Breast epithelium (tissue), 3 donors: ENCODE results near the gene ITGB2.

ENCODE experiments used
- POLR2A ChIP-seq: fragments of 450-650 bp; IDR thresholded peaks from one replicate; pipeline ENCODE4 v1.6.1; 2016; ENCODE audit warnings: antibody characterized with exemption, mild to moderate bottlenecking, moderate library complexity
- TF ChIP-seq, protein P1 (sequence below), 3 donors: fragments of 450-650 bp; IDR thresholded peaks; one replicate each; pipeline ENCODE4 v1.5.1; 2016 to 2017; ENCODE audit warnings: antibody characterized with exemption in 3 of 3, mild to moderate bottlenecking in 3 of 3, moderate library complexity in 3 of 3

- no peak for TF ChIP-seq POLR2A
- TF ChIP-seq, protein P1, sequence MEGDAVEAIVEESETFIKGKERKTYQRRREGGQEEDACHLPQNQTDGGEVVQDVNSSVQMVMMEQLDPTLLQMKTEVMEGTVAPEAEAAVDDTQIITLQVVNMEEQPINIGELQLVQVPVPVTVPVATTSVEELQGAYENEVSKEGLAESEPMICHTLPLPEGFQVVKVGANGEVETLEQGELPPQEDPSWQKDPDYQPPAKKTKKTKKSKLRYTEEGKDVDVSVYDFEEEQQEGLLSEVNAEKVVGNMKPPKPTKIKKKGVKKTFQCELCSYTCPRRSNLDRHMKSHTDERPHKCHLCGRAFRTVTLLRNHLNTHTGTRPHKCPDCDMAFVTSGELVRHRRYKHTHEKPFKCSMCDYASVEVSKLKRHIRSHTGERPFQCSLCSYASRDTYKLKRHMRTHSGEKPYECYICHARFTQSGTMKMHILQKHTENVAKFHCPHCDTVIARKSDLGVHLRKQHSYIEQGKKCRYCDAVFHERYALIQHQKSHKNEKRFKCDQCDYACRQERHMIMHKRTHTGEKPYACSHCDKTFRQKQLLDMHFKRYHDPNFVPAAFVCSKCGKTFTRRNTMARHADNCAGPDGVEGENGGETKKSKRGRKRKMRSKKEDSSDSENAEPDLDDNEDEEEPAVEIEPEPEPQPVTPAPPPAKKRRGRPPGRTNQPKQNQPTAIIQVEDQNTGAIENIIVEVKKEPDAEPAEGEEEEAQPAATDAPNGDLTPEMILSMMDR (IDR thresholded peaks at IDR 0.05) = no peak
Measured at GRCh38 chr21:44865561-44866280, 55.0 kb downstream of the ITGB2 start.
